Subcutaneous preadipocyte (primary cell): ENCODE measurements around the gene SMS. TPM values are rescaled to one million over a fixed set of nuclear protein-coding genes. Genes with fewer than 3 reads are reported as not detected.

ENCODE experiments used
- total RNA-seq: library from RNA; depleted of rRNA; stranded (reverse); fragments of >200 nt; gene quantifications from 2 replicates; pipeline ENCODE4 v1.2.3, GENCODE V29; 2012

Gene SMS
- 124 and 194 TPM in 2 replicates for total RNA-seq

DNA sequence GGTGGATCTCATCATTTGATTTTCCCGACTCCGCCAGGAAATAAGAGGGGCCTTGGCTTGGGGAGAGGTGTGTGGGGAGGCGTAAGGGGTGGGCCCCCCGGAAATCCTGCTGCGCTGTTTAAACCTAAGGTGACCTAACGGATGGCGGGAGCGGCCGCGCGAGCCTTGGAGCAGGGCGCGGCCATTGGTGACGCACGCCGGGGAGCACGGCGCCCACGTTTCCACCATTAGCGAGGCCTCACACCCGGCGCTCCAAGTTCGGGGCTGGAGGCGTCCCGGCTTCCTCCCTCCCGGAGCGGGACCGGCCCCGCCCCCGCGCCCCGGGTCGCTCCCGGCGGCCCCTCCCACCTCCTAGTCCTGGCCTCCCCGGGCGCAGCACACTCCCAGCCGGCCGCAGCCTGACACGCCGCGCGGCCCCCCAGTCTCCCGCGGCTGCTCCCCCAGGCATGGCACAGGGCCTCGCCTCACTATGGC is at the start of gene SMS:
SMS (plus strand) TSS at position 354 of the 474 bp plus-strand sequence; CDS start at position 470, 116 bp downstream.

DNA sequence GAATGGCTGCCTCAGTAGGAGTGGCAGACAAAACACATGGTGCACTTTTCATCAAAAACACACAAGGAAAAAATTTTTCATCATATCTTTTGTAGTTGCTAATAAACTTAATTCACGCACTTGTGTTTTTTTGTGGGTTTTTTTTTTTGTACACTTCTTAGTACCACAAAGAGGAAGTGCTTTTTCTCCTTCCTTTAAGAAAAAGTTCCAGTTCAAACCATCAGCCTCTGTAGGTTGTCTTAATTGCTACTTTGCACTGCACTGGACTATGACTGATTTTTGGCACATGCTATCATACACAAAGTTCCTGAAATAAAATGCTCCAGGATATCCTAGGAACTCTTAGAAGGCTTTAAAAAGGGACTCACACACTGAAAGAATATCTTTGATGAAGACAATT is 91.6 kb downstream of the SMS start, which contains the start of gene PHEX:
PHEX (plus strand) TSS at position 242 of the 400 bp plus-strand sequence. CDS start 681 bp downstream, outside the sequence.

Other genes with a start within 250 kb of the SMS start
- not detected in 2 replicates for gene SMPX, start 182.6 kb upstream of the SMS start, total RNA-seq
- 8.5 and 9.6 TPM in 2 replicates for gene MBTPS2, start 101.1 kb upstream of the SMS start, total RNA-seq
- gene YY2, start 84.7 kb upstream of the SMS start, total RNA-seq: 1.6 and 2.2 TPM in 2 replicates
- gene PHEX, start 91.6 kb downstream of the SMS start, total RNA-seq: 0.78 and 1.1 TPM in 2 replicates